IMR-90 (cell line): ENCODE results near the gene EGFR.

ENCODE experiments used
- BHLHE40 ChIP-seq: fragments of 150-350 bp; IDR thresholded peaks from 2 replicates; pipeline ENCODE4 v1.6.1; 2016; ENCODE audit warnings: mild to moderate bottlenecking, low read depth, low read length
- CEBPB ChIP-seq: IDR thresholded peaks from 2 replicates; pipeline ENCODE4 v1.6.1; 2012; ENCODE audit warnings: low read depth, low read length, improper control_type of control experiment
- FOS ChIP-seq: fragments of 150-350 bp; IDR thresholded peaks from 2 replicates; pipeline ENCODE4 v1.6.1; 2016; ENCODE audit warnings: low read depth, low read length
- MXI1 ChIP-seq: IDR thresholded peaks from 2 replicates; pipeline ENCODE4 v1.6.1; 2012; ENCODE audit warnings: low read depth, mild to moderate bottlenecking, low read length, moderate library complexity, borderline replicate concordance
- POLR2A ChIP-seq: IDR thresholded peaks from 2 replicates; pipeline ENCODE4 v1.6.1; 2012; ENCODE audit warnings: mild to moderate bottlenecking, low read depth, low read length
- RAD21 ChIP-seq: IDR thresholded peaks from 2 replicates; pipeline ENCODE4 v1.6.1; 2012; ENCODE audit warnings: low read length, improper control_type of control experiment
- RCOR1 ChIP-seq: IDR thresholded peaks from 2 replicates; pipeline ENCODE4 v1.6.1; 2012; ENCODE audit warnings: mild to moderate bottlenecking, low read length, improper control_type of control experiment; ENCODE audit not compliant: insufficient replicate concordance
- RFX5 ChIP-seq: IDR thresholded peaks from 2 replicates; pipeline ENCODE4 v1.8.0; 2012; ENCODE audit warnings: low read depth, mild to moderate bottlenecking, low read length, moderate library complexity
- SMC3 ChIP-seq: fragments of 150-350 bp; IDR thresholded peaks from 2 replicates; pipeline ENCODE4 v1.6.1; 2016; ENCODE audit warnings: low read depth, mild to moderate bottlenecking, antibody characterized with exemption, low read length, moderate library complexity
- TF ChIP-seq, protein P1 (sequence below): conservative IDR thresholded peaks from 2 replicates; pipeline ENCODE4 v1.5.1; 2012; ENCODE audit warnings: mild to moderate bottlenecking, low read depth, low read length, improper control_type of control experiment
- TF ChIP-seq, protein P2 (sequence below): fragments of 150-350 bp; IDR thresholded peaks from 2 replicates; pipeline ENCODE4 v1.6.1; 2017; ENCODE audit warnings: mild to moderate bottlenecking, antibody characterized with exemption, low read length, low read depth

DNA sequence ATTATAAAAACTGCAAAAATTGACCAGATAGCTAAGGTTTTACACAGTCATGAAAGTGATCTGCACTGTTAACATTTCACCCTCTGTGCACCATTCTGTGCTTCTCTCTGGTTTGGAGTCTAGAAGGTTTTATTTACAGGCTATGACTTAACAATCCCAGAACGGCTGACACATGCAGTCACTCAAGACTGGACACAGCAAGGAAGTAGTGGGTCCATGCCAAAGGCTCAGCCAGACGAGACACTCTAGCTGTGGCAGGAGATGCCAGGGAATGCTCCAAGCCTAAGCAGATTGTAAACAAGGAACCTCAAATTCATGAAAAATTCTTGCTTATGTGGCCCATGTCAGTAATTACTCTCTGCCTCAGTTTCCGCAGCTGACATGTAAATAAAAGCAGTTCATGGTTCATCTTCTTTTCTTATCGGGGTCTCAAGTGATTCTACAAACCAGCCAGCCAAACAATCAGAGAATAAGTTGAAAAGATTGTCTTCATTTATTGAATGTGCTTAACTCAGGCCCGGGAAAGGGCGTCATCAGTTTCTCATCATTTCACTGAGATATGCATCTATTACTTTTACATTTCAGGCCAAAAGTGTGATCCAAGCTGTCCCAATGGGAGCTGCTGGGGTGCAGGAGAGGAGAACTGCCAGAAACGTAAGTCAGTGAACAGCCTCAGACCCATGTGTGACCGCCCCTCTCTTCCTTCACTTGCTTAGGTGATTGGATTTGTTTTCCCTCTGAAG, 132.1 kb downstream of the EGFR start:
- TF ChIP-seq, protein P1, sequence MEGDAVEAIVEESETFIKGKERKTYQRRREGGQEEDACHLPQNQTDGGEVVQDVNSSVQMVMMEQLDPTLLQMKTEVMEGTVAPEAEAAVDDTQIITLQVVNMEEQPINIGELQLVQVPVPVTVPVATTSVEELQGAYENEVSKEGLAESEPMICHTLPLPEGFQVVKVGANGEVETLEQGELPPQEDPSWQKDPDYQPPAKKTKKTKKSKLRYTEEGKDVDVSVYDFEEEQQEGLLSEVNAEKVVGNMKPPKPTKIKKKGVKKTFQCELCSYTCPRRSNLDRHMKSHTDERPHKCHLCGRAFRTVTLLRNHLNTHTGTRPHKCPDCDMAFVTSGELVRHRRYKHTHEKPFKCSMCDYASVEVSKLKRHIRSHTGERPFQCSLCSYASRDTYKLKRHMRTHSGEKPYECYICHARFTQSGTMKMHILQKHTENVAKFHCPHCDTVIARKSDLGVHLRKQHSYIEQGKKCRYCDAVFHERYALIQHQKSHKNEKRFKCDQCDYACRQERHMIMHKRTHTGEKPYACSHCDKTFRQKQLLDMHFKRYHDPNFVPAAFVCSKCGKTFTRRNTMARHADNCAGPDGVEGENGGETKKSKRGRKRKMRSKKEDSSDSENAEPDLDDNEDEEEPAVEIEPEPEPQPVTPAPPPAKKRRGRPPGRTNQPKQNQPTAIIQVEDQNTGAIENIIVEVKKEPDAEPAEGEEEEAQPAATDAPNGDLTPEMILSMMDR: no peak
- TF ChIP-seq SMC3 (no peak), CEBPB (no peak), POLR2A (no peak), MXI1 (no peak), RCOR1 (no peak), RAD21 (no peak), RFX5 (no peak), FOS (no peak), BHLHE40 (no peak)
- TF ChIP-seq, protein P2, sequence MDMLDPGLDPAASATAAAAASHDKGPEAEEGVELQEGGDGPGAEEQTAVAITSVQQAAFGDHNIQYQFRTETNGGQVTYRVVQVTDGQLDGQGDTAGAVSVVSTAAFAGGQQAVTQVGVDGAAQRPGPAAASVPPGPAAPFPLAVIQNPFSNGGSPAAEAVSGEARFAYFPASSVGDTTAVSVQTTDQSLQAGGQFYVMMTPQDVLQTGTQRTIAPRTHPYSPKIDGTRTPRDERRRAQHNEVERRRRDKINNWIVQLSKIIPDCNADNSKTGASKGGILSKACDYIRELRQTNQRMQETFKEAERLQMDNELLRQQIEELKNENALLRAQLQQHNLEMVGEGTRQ: no peak
